Smooth muscle cell (in vitro differentiated cells): ENCODE data around the gene CDC42BPA. TPM values are rescaled to one million over a fixed set of nuclear protein-coding genes. Genes with fewer than 3 reads are reported as not detected.

Experiments
- DNase-seq: peaks from one replicate; lab custom pipeline; 2025; ENCODE audit not compliant: unreplicated experiment; lab: John Stamatoyannopoulos, UW
- H2AFZ ChIP-seq: fragments of 200-600 bp; sonication (generic); 2 replicates; pipeline ENCODE4 v1.6.0; 2016; ENCODE audit warnings: antibody characterized with exemption, low read depth, mild to moderate bottlenecking
- H3F3A ChIP-seq: fragments of 200-600 bp; sonication (generic); 2 replicates; pipeline ENCODE4 v1.6.0; 2017; ENCODE audit warnings: antibody characterized with exemption, low read depth
- H3K27ac ChIP-seq: fragments of 200-600 bp; sonication (generic); 2 replicates; pipeline ENCODE4 v1.5.1; 2016; ENCODE audit warnings: low read depth, mild to moderate bottlenecking
- H3K27me3 ChIP-seq: fragments of 200-600 bp; sonication (generic); 2 replicates; pipeline ENCODE4 v1.6.1; 2016; ENCODE audit warnings: low read depth, mild to moderate bottlenecking
- H3K36me3 ChIP-seq: fragments of 200-600 bp; sonication (generic); 2 replicates; pipeline ENCODE4 v1.5.1; 2016; ENCODE audit warnings: low read depth
- H3K4me1 ChIP-seq: fragments of 200-600 bp; sonication (generic); 2 replicates; pipeline ENCODE4 v1.5.1; 2016; ENCODE audit warnings: low read depth
- H3K4me2 ChIP-seq: fragments of 200-600 bp; sonication (generic); 2 replicates; pipeline ENCODE4 v1.6.0; 2016; ENCODE audit warnings: mild to moderate bottlenecking
- H3K4me3 ChIP-seq: fragments of 200-600 bp; sonication (generic); 2 replicates; pipeline ENCODE4 v1.5.1; 2016; ENCODE audit warnings: mild to moderate bottlenecking
- H3K79me2 ChIP-seq: fragments of 200-600 bp; sonication (generic); 2 replicates; pipeline ENCODE4 v1.6.0; 2016; ENCODE audit warnings: low read depth, mild to moderate bottlenecking
- H3K9ac ChIP-seq: fragments of 200-600 bp; sonication (generic); 2 replicates; pipeline ENCODE4 v1.6.0; 2016; ENCODE audit warnings: low read depth
- H3K9me3 ChIP-seq: fragments of 200-600 bp; sonication (generic); replicated peaks from 2 replicates; pipeline ENCODE4 v1.5.1; 2016; ENCODE audit warnings: low read depth
- H4K20me1 ChIP-seq: fragments of 200-600 bp; sonication (generic); 2 replicates; pipeline ENCODE4 v1.6.0; 2016; ENCODE audit warnings: low read depth
- WGBS: methylation state at CpG from one replicate; pipeline ENCODE4 v1.1.7; 2016; ENCODE audit warnings: low lambda C conversion rate; 5-methylcytosine and 5-hydroxymethylcytosine counted together
- polyA plus RNA-seq: library from polyadenylated mRNA; unstranded; fragments of >200 nt; fragmentation: Nextera tagmentation; extraction: Ambion mirVana; gene quantifications from 2 replicates; pipeline ENCODE4 v1.2.1, GENCODE V29; 2016
- total RNA-seq: library from RNA; depleted of rRNA; stranded (reverse); fragments of >200 nt; gene quantifications from 2 replicates; pipeline ENCODE4 v1.2.3, GENCODE V29; 2014
- TF ChIP-seq, protein P1 (sequence below): fragments of 200-600 bp; sonication (generic); IDR thresholded peaks from 2 replicates; pipeline ENCODE4 v1.5.1; 2017; ENCODE audit warnings: borderline replicate concordance, mild to moderate bottlenecking, antibody characterized with exemption; ENCODE audit not compliant: insufficient read depth, poor library complexity, severe bottlenecking

CDC42BPA gene
- total and polyA plus RNA-seq, 2 experiments from 2014 or later = 14.8 to 34.9 TPM

DNA sequence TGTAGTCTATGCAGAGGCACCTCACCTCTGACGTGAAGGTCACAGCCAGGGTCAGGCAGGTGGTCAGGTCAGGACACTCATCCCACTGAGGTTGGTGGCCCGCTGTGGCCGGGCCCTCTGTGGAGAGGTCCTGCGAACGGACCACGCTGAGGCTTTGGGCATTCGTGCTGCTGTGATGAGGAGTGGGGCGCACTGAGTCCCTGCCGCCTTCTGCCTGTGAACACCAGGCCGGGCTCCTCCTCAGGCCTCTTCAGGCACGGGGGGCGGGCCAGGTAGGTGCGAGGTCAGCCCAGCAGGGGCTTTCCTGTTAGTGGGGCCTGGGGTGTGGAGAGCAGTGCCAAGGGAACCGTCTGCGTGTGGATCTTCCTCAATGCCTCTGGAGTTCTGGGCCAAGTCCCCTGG is 339.2 kb downstream of the CDC42BPA start:
- Histone ChIP-seq H3F3A (no peaks in the 10 kb centered on the region), H3K9me3 (no peaks in the 10 kb centered on the region), H3K36me3 (no peaks in the 10 kb centered on the region), H4K20me1 (no peaks in the 10 kb centered on the region), H3K4me2 (no peak overlapping the region), H3K4me1 (peaks cover 16% of the 10 kb centered on the region), H3K9ac (no peak overlapping the region), H3K27me3 (no peaks in the 10 kb centered on the region), H2AFZ (no peak overlapping the region), H3K79me2 (no peaks in the 10 kb centered on the region), H3K4me3 (no peak overlapping the region), H3K27ac (no peak overlapping the region)
- TF ChIP-seq, protein P1, sequence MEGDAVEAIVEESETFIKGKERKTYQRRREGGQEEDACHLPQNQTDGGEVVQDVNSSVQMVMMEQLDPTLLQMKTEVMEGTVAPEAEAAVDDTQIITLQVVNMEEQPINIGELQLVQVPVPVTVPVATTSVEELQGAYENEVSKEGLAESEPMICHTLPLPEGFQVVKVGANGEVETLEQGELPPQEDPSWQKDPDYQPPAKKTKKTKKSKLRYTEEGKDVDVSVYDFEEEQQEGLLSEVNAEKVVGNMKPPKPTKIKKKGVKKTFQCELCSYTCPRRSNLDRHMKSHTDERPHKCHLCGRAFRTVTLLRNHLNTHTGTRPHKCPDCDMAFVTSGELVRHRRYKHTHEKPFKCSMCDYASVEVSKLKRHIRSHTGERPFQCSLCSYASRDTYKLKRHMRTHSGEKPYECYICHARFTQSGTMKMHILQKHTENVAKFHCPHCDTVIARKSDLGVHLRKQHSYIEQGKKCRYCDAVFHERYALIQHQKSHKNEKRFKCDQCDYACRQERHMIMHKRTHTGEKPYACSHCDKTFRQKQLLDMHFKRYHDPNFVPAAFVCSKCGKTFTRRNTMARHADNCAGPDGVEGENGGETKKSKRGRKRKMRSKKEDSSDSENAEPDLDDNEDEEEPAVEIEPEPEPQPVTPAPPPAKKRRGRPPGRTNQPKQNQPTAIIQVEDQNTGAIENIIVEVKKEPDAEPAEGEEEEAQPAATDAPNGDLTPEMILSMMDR = no peak
- DNase-seq = no peak
- 90% methylated on average over 15 of the region's 15 CpGs for WGBS

DNA sequence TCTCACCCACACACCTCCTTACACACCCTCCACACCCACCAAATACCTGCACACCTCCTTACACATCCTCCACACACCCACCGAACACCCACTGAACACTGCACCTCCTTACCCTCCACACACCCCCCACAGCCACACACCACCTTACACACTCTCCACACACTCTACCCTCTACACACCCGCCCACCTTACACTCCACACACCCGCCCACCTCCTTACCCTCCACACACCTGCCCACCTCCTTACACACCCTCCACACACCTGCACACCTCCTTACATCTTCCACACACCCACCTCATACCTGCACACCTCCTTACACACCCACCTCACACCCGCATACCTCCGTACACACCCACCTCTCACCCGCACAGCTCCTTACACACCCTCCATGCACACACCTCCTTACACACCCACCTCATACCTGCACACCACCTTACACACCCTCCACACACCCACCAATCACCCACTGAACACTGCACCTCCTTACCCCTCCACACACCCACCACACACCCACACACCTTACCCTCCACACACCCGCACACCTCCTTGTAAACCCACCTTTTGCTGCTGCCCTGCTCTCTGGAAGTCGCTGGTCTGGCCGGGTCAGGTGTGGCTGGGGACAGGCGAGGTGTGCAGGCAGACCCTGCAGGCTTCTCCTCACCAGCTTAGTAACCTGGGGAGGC is 339.7 kb downstream of the CDC42BPA start:
- no peaks in the 10 kb centered on the region for H3K79me2 ChIP-seq
- TF ChIP-seq, protein P1 = no peak
- no peaks in the 10 kb centered on the region for H3K9me3 ChIP-seq
- H2AFZ ChIP-seq = no peak overlapping the region
- H3K27ac ChIP-seq = no peak overlapping the region
- H3K4me3 ChIP-seq = no peak overlapping the region
- H3K4me2 ChIP-seq = no peak overlapping the region
- no peaks in the 10 kb centered on the region for H3K36me3 ChIP-seq
- H3F3A ChIP-seq = no peaks in the 10 kb centered on the region
- H3K9ac ChIP-seq = no peak overlapping the region
- no peaks in the 10 kb centered on the region for H3K27me3 ChIP-seq
- no peak for DNase-seq
- H3K4me1 ChIP-seq = peaks cover 21% of the 10 kb centered on the region
- 93% methylated on average over 7 of the region's 10 CpGs for WGBS
- no peaks in the 10 kb centered on the region for H4K20me1 ChIP-seq

DNA sequence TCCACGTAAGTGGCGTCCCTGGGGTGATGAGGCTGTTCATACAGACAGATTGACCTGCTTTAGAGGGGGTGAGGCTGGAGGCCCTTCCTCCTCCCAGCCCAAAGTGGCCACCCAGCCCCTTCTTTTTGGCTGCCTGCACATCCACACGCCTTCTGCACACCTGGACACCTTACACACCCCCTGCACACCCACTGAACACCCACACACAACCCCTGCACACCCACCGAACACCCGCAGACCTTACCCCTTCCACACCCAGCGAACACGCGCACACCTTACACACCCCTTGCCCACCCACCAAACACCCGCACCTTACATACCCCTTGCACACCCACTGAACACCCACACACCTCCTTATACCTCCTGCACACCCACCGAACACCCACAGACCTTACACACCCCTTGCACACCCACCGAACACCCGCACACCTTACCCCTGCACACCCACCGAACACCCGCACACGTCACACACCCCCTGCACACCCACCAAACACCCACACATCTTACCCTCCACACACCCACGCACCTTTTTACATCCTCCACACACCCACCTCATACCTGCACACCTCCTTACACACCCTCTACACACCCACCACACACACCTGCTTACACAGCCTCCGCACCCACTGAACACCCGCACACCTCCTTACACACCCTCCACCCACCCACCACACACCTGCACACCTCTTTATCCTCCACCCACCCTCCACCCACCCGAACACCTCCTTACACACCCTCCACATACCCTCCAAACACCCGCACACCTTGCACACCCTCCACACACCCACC is 340.5 kb downstream of the CDC42BPA start:
- Histone ChIP-seq H3K4me2 (no peak overlapping the region), H3K36me3 (no peaks in the 10 kb centered on the region), H3K4me1 (peaks cover 23% of the 10 kb centered on the region), H2AFZ (no peak overlapping the region), H3K9ac (no peak overlapping the region), H3K4me3 (no peak overlapping the region), H3F3A (no peaks in the 10 kb centered on the region), H4K20me1 (no peaks in the 10 kb centered on the region), H3K79me2 (no peaks in the 10 kb centered on the region), H3K9me3 (no peaks in the 10 kb centered on the region), H3K27me3 (no peaks in the 10 kb centered on the region), H3K27ac (no peak overlapping the region)
- over 99% methylated on average over 17 of the region's 20 CpGs for WGBS
- no peak for DNase-seq
- TF ChIP-seq, protein P1 = no peak
